HG02610 (cell line): Measurements from ENCODE around the gene ADD1.

Experiments
- ATAC-seq: cut with Tn5 transposase; IDR thresholded peaks from one replicate; pipeline ENCODE4 v1.9.1; 2021; ENCODE audit warnings: mild to moderate bottlenecking, moderate library complexity; ENCODE audit not compliant: unreplicated experiment

ADD1 gene

DNA sequence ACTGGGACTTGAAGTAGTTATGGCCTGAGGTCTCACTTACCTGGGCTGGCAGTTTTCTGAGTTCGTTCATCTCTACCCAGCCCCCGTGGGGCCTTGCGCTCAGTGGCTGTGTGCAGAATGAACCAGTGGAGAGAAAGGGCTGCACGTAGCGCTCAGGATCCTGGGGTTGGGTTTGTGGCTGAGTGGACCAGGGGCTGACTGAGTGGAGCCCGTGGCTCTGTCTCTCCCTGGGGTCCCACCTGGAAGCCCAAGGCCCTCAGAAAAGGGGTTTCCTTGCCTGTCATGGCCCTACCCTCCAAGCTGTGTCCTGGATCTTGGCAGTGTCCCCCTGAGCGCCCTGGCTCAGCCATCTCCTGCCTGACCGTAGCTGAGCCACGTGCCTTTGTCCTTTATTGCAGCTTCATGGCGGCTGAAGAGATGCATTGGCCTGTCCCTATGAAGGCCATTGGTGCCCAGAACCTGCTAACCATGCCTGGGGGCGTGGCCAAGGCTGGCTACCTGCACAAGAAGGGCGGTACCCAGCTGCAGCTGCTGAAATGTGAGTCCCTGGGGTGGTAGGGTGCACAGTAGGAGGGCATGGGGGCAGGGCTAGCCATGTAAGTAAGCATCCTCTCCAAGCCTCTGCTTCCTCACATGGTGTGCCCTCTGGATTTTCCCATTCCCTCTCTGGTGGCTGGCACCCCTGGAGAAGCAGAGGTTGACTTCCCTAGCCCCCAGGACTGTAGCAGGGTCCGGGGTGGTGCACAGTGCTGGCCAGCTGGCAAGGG, 23.2 kb upstream of the ADD1 start:
- no peak for ATAC-seq

DNA sequence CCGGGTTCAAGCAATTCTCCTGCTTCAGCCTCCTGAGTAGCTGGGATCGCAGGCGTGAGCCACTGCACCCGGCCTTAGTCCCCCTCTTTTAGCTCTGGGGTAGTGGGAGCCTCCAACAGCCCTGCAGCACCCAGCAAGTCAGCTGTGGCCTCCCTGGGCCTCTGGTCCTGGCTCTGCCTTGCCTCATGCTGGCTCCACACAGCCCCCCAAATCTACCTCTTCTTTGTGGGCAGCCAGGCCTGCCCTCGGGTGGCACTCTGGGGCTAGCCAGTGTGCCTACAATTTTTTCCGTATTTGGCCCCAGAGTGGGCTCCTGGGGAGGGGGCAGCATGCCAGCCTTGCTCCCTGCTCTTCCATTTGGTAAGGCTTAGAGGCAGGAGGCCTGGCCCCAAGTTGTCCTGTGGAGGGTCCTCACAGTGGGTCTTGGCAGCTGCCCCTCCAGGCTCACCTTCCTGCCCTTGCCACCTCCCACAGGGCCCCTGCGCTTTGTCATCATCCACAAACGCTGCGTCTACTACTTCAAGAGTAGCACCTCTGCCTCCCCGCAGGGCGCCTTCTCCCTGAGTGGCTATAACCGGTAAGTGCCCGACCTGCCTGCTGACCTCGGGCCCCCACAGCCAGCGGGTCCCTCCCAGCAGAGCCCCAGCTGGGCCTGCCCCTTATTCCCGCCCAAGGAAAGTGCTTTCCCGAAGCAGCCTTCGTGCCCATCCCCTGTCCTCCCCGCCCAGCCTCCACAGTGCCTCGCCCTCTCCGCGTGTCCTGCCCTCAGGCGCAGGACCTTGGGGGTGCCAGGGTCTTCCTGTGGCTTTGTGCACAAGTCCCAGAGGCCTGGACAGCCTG, 21.0 kb upstream of the ADD1 start:
- ATAC-seq: no peak

GRCh38 chr4:2823301-2823670, 20.4 kb upstream of the ADD1 start:
- no peak for ATAC-seq

DNA sequence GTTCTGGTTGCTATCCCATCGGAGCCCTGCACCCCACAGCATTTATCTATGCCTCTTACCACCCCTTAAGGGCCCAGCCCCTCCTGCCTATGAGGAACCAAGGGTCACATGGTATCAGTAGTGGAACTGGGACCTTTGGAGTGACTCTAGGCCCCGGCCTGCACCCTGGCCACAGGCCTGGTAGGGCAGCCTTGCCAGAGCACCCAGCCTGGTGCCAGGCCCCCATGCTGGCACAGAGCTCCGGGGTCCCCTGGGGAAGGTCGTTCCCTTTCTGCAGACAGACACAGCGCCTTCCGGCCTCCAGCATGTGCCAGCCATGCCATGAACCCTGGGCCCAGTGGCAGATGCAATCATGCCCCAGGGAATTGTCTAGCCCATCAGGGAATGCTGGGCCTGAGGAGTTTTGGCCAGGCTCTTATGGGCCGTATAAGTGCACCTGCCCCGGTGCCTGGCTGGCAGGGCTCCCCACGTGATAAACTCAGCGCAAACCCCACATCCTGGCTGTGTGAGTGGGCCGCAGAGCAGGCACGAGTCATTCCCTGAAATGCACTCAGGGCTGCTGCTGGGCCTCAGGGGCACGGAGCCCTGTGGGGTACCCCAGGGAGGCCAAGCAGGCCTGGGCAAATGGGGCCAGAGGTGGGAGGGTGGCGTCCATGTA, 19.8 kb upstream of the ADD1 start:
- ATAC-seq: no peak

DNA sequence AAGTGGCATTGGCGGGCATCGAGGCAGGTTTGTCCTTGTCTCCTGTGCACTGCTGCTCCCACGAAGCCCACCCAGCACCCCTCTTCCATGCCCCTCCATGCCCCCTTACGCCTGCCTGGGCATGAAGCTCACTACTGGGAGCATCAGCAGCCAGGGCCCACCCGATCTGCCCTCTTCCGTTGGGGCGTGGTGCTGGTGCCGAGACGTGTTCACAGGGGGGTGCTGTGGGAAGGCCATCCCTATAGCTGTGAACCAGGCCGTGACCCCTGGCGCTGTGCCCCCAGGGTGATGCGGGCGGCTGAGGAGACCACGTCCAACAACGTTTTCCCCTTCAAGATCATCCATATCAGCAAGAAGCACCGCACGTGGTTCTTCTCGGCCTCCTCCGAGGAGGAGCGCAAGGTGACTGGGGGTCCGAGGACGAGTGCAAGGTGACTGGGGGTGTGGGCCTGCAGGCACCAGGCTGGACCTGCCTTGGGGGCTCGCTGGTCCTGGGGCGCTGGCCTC, 19.3 kb upstream of the ADD1 start:
- ATAC-seq: no peak

- no peak for ATAC-seq
These were observed 18.7 kb upstream of the ADD1 start for GRCh38 chr4:2824836-2825381.

DNA sequence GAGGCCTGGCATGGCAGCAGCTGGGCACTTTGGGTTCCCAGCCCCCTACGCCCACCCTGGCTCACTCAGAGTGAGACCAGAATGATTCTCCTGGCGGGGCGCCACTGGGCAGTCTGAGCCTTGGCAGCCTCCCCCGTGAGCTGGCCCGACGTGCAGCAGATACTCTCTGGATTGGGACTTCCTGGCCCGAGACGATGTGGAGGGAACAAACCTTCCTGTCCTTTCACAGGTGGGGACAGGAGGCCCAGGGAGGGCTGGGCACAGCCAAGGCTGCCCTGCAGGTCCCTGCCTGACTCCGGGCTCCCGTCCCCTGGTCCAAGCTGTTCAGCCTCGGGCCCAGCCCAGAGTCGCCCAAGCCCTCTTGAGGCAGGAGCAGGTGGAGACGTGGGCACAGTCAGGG, 17.9 kb upstream of the ADD1 start:
- no peak for ATAC-seq

DNA sequence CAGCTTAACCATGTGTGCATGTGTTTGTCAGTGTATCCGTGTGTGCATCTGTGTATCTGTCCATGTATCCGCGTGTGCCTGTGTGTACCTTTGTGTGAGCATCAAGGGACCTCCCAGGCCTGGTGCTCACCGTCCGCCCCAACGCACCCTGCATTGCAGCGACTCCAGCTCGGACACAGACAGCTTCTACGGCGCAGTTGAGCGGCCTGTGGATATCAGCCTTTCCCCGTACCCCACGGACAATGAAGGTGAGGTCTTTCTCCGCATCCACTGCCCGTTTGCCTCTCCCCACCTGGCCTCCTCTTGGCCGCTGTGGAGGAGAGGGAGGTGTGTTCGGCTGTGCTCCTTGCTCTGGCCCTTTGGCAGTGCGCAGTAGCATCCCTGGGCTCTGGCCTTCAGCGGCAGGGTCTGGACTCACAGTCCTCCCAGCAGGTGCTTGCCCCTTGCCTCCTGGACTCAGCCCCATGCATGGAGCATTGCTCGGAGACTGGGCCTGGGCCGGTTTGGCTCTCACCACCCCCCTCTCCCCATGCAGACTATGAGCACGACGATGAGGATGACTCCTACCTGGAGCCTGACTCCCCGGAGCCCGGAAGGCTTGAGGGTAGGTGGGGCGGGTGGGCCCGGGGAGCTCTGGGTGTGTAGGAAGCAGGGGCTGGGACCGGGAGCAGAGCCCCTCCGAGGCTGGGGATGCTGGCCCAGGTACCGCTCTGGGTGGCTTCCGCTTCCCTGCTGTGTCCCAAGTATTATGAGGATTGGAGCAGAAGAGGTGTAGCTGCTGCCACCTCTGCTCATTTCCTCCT, 16.4 kb upstream of the ADD1 start:
- no peak for ATAC-seq

- ATAC-seq: no peak
These were observed 15.5 kb upstream of the ADD1 start for GRCh38 chr4:2827874-2828751.

DNA sequence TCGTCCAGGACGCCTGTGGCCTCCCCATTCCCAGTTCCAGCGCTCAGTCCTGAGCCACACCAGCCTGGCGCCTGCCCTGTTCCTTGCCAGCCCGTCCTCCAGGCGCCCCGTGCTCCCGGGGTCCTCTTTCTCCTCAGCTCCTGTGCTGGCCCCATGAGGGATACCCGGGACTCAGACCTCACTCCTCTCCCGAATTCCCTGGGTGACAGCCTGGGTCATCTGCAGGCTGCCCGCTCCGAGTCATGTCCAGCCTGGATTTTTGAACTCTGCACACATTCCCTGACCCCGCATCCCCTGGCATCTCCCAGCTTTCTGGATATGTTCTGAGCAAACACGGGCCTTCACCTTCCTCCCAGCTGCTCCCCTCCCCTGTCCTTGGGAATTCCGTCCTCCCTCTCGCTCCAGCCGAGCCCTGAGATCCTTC, 14.9 kb upstream of the ADD1 start:
- ATAC-seq: no peak

DNA sequence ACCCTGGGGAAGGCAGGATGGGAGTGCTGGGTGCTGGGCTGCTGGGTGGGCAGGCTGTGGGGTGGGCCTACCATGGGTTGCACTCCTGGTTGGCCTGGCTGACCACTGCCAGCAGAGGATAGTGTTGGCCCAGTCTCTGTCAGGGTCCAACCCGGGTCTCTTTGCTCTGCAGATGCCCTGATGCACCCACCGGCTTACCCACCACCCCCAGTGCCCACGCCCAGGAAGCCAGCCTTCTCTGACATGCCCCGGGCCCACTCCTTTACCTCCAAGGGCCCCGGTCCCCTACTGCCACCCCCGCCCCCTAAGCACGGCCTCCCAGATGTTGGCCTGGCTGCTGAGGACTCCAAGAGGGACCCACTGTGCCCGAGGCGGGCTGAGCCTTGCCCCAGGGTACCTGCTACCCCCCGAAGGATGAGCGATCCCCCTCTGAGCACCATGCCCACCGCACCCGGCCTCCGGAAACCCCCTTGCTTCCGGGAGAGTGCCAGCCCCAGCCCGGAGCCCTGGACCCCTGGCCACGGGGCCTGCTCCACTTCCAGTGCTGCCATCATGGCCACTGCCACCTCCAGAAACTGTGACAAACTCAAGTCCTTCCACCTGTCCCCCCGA, 14.2 kb upstream of the ADD1 start:
- ATAC-seq: no peak

DNA sequence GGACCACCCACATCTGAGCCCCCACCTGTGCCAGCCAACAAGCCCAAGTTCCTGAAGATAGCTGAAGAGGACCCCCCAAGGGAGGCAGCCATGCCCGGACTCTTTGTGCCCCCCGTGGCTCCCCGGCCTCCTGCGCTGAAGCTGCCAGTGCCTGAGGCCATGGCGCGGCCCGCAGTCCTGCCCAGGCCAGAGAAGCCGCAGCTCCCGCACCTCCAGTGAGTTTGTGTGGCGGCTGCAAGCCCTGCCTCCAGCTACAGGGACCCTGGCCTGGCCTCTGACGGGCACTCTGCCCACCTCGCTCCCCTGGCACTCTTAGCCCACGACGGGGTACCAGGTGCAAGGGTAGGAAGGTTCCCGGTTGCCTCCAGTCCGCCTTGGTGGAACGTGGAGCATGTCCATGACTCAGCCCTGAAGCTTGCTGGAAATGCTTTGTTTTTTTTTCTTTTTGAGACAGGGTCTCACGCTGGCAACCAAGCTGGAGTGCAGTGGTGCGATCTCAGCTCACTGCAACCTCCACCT, 13.7 kb upstream of the ADD1 start:
- no peak for ATAC-seq

GRCh38 chr4:2830632-2831610, 12.7 kb upstream of the ADD1 start:
- ATAC-seq: no peak

GRCh38 chr4:2831611-2832308, 11.9 kb upstream of the ADD1 start:
- ATAC-seq: no peak

- ATAC-seq: peak; percentile 84
These were observed 11.2 kb upstream of the ADD1 start for GRCh38 chr4:2832309-2832980.

DNA sequence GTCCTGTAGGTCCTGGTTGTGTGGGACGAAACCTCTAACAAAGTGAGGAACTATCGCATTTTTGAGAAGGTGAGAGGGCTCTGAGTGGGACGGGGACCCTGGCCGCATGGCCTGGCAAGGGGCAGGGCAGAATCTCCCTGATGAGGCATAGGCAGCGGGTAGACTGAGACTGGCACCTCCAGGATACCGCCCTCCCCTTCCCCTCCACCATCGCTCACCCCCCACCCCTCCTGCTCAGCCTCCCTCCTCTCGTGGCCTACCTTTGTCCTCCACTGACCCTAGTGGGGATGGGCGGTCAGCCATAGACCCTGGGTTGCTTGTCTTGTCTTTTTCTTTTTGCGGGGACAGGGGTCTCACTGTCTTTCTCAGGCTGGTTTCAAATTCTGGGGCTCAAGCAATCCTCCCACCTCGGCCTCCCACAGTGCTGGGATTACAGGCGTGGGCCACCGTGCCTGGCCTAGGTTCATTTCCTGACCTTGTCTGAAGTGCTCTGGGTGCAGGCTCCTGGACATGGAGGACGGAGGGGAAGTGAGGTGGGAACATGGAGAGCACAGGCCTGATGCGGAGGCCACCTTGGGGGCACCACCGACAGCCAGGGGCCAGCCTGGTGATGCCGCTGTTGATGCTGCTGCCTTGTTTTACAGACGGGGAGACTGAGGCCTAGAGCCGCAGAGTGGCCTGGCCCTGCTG, 10.5 kb upstream of the ADD1 start:
- ATAC-seq: no peak
